GM19099 (cell line): ENCODE results near the gene PLK1.

Experiments
- POLR2A ChIP-seq: IDR thresholded peaks from 3 replicates; pipeline ENCODE4 v1.6.1; 2011; ENCODE audit warnings: low read depth; ENCODE audit not compliant: insufficient read length; ENCODE audit errors: extremely low read depth

PLK1 gene

DNA sequence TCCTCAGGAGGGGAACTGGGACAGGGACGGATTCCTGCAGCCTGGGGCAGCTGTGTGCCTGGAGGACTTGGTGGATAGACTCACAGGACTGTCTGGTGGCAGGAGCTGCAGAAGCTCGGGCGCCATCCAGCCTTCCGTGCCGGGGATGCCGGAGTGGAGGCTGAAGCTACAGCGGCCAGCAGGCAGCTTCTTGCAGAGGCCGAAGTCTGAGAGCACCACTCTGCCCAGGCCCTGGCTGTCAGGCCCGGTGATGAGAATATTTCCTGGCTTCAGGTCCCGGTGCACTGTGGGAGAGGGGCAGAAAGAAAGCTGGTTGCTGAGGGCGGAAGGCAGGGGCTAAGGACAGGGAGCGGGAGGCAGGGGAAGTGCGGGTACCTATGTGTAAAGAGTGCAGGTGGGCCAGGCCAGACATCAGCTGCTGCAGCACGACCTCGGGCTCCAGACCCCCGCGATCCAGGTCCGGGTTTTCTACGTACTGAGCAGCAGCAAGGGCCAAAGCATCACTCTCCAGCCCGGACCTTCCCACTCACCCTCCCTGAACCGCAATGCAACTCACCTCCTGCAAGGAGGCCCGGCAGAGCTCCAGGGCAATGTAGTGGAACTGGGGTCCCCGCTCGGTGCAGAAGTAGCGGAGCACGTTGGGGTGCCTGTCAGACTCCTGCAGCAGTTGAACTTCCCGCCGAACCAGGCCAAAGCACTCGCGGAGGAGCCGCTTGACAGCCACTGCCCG, 16.1 kb downstream of the PLK1 start:
- TF ChIP-seq POLR2A = no peak

DNA sequence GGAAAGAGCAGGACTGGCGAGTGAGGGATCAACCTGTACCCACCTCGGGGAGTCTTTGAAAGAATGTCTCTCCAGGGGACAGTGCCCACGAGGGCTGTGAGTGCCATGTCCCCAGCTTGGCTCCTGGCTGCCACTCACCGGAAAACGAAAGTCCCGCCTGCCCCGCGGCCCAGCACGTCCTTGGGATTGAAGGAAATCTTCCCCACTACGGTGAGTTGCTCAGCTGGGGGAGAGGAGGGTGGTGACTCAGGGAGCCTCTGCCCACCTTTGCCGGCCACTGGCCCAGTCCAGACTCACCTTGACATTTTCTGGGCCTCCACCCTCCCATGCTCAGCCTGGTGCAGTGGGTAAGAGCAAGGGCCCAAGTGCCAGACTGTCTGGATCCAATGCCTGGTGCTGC, 17.1 kb downstream of the PLK1 start:
- TF ChIP-seq POLR2A = no peak

DNA sequence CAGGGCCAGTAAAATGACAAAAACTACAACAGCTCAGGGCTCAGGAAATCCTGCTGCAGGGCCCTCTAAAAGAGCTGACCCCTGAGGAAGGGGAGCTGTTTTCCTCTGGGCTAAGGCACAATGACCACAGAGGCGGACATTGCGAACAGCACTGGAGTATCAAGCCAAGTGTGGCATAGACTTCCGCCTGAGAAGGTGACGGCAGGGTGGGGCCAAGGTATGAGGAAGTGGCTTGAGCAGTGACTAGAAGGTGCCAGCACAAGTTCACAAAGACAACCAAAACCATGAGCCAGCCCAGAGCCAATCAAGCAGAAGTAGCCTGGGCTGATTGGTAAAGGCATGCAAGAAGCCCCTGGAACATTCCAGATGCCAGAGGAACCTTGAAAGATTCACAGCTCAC, 20.4 kb downstream of the PLK1 start:
- TF ChIP-seq POLR2A = peak; percentile 18

DNA sequence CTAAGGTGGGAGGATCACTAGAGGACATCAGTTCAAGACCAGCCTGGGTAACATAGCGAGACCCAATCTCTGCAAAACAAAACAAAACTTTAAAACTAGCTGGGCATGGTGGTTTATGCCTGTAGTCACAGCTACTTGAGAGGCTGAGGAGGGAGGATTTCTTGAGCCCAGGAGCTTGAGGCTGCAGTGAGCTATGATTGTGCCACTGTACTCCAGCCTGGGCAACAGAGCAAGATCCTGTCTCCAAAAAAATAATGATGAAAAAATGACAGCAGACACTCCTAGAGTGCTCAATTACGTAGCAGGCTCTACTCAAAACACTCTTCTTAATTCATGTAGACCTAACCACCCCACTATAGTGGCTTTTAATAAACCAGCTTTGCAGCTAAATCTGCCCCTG, 21.4 kb downstream of the PLK1 start:
- no peak for TF ChIP-seq POLR2A

DNA sequence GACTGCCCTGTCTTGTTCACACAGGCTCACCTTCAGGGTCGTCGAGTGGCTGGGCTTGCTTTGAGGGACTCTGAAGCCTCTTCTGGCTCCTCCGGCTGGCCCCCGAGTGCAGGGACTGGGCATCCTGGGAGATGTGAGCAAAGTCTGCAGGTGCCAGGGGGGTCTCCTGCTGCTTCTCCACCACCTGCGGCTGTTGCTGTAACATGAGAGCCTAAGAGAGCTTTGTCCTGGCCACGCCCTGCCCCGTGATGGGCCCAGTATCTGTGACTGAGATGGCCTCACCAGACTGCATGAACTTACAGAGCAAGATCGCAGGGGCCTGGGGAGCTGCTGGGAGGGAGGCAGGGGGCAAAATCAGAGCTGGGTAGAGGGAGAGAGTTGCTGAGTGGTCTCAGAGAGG, 21.8 kb downstream of the PLK1 start:
- TF ChIP-seq POLR2A = no peak

DNA sequence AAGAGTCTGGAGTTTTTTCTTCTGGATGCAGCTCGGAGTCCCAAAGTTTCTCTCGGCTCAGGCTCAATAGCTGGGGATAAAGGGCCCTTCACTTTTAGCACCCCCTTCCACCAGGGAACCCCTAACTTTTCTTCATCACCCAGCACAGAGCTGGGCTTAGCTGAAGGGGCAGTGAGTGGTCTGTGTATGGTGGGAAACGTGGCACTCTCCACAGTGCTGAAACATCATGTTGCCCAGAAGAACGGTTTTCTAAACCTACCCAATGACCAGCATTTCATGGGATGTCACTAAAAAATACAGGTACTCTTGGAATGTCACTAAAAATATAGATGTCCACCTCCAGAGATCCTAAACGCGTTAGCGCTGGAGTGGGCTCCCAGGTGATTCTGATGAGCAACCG, 22.4 kb downstream of the PLK1 start:
- no peak for TF ChIP-seq POLR2A

DNA sequence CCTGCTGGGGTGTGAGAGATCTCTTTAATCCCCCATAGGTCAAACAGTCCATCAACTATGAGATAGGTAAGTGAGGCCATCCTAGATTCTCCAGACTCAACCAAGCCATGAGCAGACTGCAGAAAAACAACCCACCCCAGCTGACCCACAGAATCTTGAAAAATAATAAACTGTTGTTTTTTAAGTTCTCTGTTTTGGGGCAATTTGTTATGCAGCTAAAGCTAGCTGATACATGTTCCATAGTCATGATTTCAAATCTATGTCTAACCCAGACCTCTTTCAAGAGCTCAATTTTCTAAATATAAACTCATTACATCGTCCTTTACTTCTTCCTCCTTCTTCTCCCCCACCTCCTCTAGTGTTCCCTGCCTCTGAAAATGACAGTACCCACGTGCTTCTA, 24.3 kb downstream of the PLK1 start:
- TF ChIP-seq POLR2A = no peak

DNA sequence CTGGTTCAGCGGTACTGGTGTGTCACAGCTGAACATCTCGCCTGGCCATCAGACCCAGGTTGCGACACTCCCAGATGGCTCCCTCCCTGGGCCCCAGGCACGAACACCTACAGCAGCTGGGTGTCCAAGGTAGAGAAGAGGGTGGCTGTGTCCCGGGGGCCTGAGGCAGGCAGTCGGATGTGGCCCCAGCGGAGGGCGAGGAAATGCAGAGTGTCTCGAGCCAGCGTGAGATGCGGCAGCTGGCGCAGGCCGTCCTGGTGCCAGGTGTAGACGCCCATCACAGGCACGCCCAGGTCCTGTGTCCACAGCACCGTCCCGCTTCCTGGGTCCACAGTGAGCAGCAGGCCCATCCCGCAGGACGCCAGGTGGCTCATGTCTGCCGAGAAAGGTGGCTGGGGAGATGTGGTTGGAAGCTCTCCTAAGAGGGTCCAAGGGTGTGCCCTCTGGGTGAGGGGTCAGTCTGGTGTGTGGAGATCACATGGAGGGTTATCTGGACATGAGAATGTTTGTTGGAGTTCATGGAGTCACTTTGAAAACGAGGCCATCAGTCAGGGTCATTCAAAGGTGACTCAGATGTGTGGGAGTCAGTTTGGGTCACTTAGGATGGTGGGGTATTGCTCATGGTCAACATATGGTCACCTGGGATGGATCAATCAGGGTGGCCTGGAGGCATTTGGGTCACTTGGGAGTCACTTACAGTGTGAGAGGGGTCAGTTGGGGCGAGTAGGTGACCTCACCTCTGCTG, 26.3 kb downstream of the PLK1 start:
- no peak for TF ChIP-seq POLR2A

DNA sequence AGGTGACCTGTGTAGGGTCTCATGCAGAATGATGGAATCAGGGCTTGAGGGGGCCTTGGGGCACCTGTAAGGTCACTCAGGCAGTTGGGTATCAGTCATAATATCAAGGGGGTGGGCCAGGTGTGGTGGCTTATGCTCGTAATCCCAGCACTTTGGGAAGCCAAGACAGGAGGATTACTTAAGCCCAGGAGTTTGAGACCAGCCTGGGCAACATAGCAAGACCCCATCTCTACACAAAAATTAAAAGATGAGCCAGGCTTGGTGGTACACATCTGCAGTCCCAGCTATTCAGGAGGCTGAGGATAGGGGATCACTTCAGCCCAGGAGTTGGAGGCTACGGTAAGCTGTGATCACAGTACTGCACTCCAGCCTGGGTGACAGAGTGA, 26.8 kb downstream of the PLK1 start:
- TF ChIP-seq POLR2A = no peak

DNA sequence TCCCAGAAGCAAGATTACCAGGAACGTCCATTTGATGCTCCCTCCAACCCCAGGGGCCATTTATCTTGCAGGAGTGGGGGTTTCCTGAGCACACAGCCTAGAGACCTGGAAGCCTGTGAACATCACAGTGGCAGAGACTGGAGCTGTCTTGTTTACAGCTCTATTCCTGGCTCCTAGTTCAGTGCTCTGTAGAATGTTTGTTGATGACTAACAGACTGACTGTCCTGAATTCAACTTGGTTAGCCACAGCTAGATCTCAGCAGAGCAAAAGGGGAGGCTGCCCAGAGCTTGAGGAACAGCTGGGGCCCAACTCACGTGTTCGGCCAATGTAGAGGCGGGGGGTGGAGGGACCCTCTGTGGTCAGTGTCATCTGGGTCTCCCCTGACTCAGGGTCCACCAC, 27.8 kb downstream of the PLK1 start:
- no peak for TF ChIP-seq POLR2A

DNA sequence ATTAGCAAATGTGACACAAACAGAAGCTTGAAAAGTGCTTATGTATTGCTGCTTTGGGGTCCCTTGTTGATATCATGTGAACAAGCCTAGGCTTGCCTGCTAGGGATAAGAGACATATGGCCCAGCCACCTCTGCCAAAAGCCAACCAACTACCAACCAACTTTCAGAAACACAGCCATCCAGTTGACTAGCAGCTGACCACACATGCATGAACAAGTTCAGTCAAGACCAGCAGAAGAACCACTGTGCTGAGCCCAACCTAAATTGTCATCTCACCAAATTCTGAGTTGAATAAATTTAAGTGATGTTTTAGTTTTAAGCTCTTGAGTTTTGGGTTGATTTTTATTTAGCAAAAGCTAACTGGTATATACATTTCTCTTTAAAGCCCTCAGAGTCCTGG, 30.8 kb downstream of the PLK1 start:
- no peak for TF ChIP-seq POLR2A

DNA sequence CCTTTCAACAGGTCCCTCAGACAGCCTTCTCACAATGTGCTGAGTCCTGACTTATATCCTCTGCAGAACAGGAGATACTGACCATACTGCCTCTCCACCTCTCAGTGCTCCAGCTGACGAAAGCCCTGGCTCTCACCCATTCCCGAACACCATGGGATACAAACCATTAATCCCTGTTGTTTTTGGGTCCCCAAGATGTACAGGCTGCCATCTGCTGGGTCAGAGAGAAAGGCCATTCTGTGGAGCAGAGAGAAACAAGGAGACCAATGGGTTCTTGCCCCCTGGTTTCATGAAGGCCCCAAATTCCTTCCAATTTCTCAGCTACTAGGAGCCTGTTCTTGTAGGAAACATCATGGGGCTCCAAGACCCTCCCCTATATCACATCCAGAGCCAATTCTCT, 31.3 kb downstream of the PLK1 start:
- no peak for TF ChIP-seq POLR2A

DNA sequence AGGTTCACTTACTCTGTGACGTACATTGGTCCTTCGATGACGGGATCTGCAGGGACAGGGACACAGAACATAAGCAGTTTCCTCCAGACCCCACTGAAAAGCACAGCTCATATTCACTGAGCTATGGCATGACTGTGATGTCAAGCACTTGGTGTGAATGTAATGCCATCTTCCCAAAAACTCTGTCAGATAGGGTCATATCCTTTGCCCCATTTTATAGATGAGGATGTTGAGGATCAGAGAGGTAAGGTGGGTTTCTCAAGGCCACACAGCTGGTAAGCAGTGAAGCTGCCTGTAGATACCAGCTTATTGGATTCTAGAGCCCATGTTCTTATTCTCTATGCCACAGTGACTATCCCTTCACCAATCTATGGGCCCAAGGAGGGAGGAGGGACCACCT, 31.8 kb downstream of the PLK1 start:
- no peak for TF ChIP-seq POLR2A

DNA sequence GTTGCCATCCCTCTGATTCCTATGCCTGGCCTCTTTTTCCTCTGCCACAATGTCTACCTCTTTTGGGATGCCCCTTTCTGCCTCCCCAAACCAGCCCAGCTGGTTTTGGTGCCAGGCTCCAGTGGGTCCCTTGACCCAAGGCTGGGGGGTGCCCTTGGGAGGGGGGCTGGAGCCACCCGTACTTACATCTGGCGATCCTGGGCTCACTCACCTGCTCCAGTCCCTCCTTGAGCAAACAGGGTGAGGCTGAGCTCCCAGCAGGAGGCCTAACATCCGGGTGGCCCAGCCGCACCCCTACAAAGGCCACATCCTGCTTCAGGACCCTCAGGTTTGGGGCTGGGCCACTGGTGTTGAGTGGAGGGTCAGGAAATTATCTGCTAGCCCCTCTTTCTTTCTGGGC, 33.1 kb downstream of the PLK1 start:
- no peak for TF ChIP-seq POLR2A

DNA sequence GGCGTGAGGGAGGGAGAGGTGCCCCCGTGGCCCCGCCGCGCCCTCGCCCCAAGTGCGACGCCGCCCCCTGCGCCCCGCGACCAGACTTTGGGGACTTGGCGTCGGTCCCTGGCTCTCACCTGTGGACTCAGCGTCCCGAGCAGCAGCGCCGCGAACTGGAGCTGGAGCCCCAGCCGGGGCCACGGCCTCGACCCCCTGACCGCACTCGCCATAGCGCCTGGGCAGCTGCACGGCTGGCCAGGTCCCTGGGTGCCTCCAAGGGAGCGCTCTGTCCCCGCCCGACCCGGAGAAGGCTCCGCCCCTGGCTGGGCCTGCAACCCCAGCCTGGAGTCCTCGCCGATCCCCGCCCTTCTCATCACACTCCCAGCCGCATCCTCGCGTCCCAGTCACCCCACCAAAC, 34.3 kb downstream of the PLK1 start, which contains the start of gene ERN2:
Gene ERN2 (minus strand): TSS at position 247 of the 400 bp plus-strand sequence. CDS start 35 bp downstream, at position 212.
- TF ChIP-seq POLR2A = no peak

DNA sequence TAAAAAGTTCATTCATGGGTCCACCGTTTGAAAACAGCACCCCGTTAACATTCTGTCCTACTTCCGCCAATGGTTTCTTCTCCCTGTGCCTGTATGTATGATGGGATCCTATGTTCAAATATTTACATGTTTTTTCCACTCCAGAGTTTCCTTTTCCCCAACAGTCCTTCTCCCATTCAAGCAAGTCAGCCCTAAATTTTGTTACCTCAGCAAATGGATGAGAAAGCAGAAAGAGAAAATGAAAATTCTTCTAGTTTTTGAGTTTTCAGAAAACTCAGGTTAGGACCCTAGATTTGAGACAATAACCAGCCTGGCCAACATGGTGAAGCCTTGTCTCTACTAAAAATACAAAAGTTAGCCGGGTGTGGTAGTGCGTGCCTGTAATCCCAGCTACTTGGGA, 37.8 kb downstream of the PLK1 start:
- no peak for TF ChIP-seq POLR2A
